ENCODE results near the gene EML6.

DNA sequence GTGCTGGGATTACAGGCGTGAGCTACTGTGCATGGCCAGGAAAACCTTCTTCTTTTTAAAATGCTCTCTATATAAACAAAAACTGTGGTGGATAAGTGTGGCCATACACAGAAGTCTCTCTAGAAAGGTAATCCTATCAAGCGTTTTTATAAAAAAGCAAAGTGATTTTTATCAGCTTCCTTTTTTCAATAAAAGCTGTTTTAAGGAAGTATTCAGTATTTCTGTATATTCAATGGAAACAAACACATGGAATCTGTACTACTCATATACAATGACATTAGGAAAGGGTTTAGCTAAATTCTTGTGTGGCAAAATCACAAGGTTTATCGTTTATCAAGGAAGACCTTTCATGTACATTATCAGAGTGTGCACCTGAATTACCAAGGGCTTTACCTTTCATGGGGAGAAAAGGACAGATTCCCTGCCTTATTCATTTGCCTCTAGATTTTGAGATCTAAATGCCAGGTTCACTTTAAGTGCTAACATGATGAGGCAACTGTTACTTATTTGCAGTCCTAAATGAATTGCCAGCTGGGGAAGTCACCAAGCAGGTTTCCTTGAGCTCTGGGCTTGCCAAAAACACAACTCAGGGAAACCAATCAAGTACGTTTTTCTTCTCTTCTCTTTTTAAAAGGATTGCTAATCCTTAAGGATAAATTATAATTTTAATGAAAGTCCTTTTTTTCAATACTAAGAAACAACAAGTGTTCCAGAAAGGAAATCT lies 256.0 kb downstream of the EML6 start:
- TF ChIP-seq, protein P1, sequence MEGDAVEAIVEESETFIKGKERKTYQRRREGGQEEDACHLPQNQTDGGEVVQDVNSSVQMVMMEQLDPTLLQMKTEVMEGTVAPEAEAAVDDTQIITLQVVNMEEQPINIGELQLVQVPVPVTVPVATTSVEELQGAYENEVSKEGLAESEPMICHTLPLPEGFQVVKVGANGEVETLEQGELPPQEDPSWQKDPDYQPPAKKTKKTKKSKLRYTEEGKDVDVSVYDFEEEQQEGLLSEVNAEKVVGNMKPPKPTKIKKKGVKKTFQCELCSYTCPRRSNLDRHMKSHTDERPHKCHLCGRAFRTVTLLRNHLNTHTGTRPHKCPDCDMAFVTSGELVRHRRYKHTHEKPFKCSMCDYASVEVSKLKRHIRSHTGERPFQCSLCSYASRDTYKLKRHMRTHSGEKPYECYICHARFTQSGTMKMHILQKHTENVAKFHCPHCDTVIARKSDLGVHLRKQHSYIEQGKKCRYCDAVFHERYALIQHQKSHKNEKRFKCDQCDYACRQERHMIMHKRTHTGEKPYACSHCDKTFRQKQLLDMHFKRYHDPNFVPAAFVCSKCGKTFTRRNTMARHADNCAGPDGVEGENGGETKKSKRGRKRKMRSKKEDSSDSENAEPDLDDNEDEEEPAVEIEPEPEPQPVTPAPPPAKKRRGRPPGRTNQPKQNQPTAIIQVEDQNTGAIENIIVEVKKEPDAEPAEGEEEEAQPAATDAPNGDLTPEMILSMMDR (conservative IDR thresholded peaks at IDR 0.05; ENCODE audit: low read depth in 2 of 2): no peak
- TF ChIP-seq, protein P2, sequence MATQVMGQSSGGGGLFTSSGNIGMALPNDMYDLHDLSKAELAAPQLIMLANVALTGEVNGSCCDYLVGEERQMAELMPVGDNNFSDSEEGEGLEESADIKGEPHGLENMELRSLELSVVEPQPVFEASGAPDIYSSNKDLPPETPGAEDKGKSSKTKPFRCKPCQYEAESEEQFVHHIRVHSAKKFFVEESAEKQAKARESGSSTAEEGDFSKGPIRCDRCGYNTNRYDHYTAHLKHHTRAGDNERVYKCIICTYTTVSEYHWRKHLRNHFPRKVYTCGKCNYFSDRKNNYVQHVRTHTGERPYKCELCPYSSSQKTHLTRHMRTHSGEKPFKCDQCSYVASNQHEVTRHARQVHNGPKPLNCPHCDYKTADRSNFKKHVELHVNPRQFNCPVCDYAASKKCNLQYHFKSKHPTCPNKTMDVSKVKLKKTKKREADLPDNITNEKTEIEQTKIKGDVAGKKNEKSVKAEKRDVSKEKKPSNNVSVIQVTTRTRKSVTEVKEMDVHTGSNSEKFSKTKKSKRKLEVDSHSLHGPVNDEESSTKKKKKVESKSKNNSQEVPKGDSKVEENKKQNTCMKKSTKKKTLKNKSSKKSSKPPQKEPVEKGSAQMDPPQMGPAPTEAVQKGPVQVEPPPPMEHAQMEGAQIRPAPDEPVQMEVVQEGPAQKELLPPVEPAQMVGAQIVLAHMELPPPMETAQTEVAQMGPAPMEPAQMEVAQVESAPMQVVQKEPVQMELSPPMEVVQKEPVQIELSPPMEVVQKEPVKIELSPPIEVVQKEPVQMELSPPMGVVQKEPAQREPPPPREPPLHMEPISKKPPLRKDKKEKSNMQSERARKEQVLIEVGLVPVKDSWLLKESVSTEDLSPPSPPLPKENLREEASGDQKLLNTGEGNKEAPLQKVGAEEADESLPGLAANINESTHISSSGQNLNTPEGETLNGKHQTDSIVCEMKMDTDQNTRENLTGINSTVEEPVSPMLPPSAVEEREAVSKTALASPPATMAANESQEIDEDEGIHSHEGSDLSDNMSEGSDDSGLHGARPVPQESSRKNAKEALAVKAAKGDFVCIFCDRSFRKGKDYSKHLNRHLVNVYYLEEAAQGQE (IDR thresholded peaks at IDR 0.05; ENCODE audit: unreplicated experiment): no peak
- no peak for TF ChIP-seq EZH2phosphoT487 (IDR thresholded peaks at IDR 0.05; ENCODE audit: unreplicated experiment)

Measured in GM23338 (cell line).